Peyer's patch (tissue), 4 donors: Measurements from ENCODE around the gene CARNS1. TPM values are rescaled to one million over a fixed set of nuclear protein-coding genes. Genes with fewer than 3 reads are reported as not detected.
A peak's percentile ranks its signal among the peaks of the same experiment; 100 is the strongest.

Experiments
- DNase-seq, 3 donors: peaks; one replicate each; pipeline ENCODE4 v3.0.0-alpha.2; 2017 to 2019
- H3K27ac ChIP-seq, 4 donors: fragments of 200-600 bp; sonication (generic); one replicate each; pipeline ENCODE4 v1.5.1; 2016 to 2019
- H3K27me3 ChIP-seq, 2 donors: fragments of 200-600 bp; sonication (generic); one replicate each; pipeline ENCODE4 v1.5.1; 2019
- H3K36me3 ChIP-seq, 3 donors: fragments of 200-600 bp; sonication (generic); one replicate each; pipeline ENCODE4 v1.5.1; 2016 to 2019
- H3K4me1 ChIP-seq, 4 donors: fragments of 200-600 bp; sonication (generic); one replicate each; pipeline ENCODE4 v1.5.1; 2016 to 2019
- H3K4me3 ChIP-seq, 4 donors: fragments of 200-600 bp; sonication (generic); 1 replicate in 3 of 4; 2 replicates in 1 of 4; pipeline ENCODE4 v1.5.1; 2016 to 2019; ENCODE audit warnings: mild to moderate bottlenecking in 1 of 4
- H3K9me3 ChIP-seq, 4 donors: fragments of 200-600 bp; sonication (generic); one replicate each; pipeline ENCODE4 v1.5.1; 2016 to 2019; ENCODE audit warnings: mild to moderate bottlenecking in 1 of 4
- POLR2A ChIP-seq, 2 donors: fragments of 450-650 bp; IDR thresholded peaks; one replicate each; pipeline ENCODE4 v1.5.1; 2017; ENCODE audit warnings: antibody characterized with exemption in 2 of 2, mild to moderate bottlenecking in 2 of 2, moderate library complexity in 2 of 2
- small RNA-seq, 2 donors: library from RNA; depleted of rRNA; stranded (forward); fragments of <200 nt; gene quantifications; one replicate each; pipeline ENCODE3, GENCODE V24; 2016
- total RNA-seq, 4 donors: library from RNA; depleted of rRNA; stranded (reverse); fragments of >200 nt; gene quantifications; one replicate each; pipeline ENCODE4 v1.1.0, GENCODE V29; 2016
- TF ChIP-seq, protein P1 (sequence below), 6 experiments: fragments of 450-650 bp in 4 of 6; fragments of 200-600 bp in 2 of 6; sonication (generic) in 1 of 6; IDR thresholded peaks; one replicate each; pipeline ENCODE4 v1.5.1; 2017 to 2019; ENCODE audit warnings: antibody characterized with exemption in 6 of 6, mild to moderate bottlenecking in 3 of 6, moderate library complexity in 1 of 6

The CARNS1 gene
- total RNA-seq, 4 donors from 2014 or later, result 0.54 to 1.2 (median 0.83) TPM; not detected in 1

- peak; percentile 93 to 96 (median 95) for DNase-seq
- no peaks in the 10 kb centered on the region for H3K27me3 ChIP-seq
- H3K4me3 ChIP-seq, result peak within 1 kb of the TSS; percentile 64 to 98 (median 92)
- no peaks in the 10 kb centered on the region for H3K9me3 ChIP-seq
- H3K4me1 ChIP-seq, result peaks cover 0 to 30% (median 11%) of the 10 kb centered on the region in 4 donors
- H3K36me3 ChIP-seq, result no peaks in the 10 kb centered on the region
- H3K27ac ChIP-seq, result peak within 1 kb of the TSS; percentile 82 to 95 (median 88)
- TF ChIP-seq, protein P1, sequence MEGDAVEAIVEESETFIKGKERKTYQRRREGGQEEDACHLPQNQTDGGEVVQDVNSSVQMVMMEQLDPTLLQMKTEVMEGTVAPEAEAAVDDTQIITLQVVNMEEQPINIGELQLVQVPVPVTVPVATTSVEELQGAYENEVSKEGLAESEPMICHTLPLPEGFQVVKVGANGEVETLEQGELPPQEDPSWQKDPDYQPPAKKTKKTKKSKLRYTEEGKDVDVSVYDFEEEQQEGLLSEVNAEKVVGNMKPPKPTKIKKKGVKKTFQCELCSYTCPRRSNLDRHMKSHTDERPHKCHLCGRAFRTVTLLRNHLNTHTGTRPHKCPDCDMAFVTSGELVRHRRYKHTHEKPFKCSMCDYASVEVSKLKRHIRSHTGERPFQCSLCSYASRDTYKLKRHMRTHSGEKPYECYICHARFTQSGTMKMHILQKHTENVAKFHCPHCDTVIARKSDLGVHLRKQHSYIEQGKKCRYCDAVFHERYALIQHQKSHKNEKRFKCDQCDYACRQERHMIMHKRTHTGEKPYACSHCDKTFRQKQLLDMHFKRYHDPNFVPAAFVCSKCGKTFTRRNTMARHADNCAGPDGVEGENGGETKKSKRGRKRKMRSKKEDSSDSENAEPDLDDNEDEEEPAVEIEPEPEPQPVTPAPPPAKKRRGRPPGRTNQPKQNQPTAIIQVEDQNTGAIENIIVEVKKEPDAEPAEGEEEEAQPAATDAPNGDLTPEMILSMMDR (IDR thresholded peaks at IDR 0.05), result peak; percentile 50 to 69 (median 60)
- peak; percentile 73 to 78 for TF ChIP-seq POLR2A (IDR thresholded peaks at IDR 0.05)
These were observed 53.5 kb downstream of the CARNS1 start, which contains the start of gene TMEM134 for GRCh38 chr11:67468759-67469507. TSS of gene TMEM134 (minus strand) at chr11:67469251. CDS start at chr11:67469192, 59 bp downstream.

GRCh38 chr11:67469508-67469811 is 54.0 kb downstream of the CARNS1 start:
- TF ChIP-seq, protein P1 (IDR thresholded peaks at IDR 0.05), result no peak
- no peak for TF ChIP-seq POLR2A (IDR thresholded peaks at IDR 0.05)
- DNase-seq, result no peak
- Histone ChIP-seq H3K27ac (peak overlapping the region; percentile 82 to 95 (median 88)), H3K9me3 (no peaks in the 10 kb centered on the region), H3K4me3 (peak overlapping the region; percentile 64 to 98 (median 92)), H3K4me1 (peaks cover 0 to 25% (median 6%) of the 10 kb centered on the region in 4 donors), H3K27me3 (no peaks in the 10 kb centered on the region), H3K36me3 (no peaks in the 10 kb centered on the region)

GRCh38 chr11:67470337-67471002 is 55.0 kb downstream of the CARNS1 start:
- TF ChIP-seq, protein P1 (IDR thresholded peaks at IDR 0.05), result no peak
- TF ChIP-seq POLR2A (IDR thresholded peaks at IDR 0.05), result no peak
- Histone ChIP-seq H3K4me1 (peaks cover 0 to 23% (median 3%) of the 10 kb centered on the region in 4 donors), H3K27ac (no peak overlapping the region), H3K4me3 (no peak overlapping the region), H3K9me3 (no peaks in the 10 kb centered on the region), H3K36me3 (no peaks in the 10 kb centered on the region), H3K27me3 (no peaks in the 10 kb centered on the region)
- no peak for DNase-seq

GRCh38 chr11:67472882-67473281 is 57.4 kb downstream of the CARNS1 start:
- Histone ChIP-seq H3K27ac (no peak overlapping the region), H3K4me3 (no peak overlapping the region), H3K36me3 (no peaks in the 10 kb centered on the region), H3K4me1 (peaks cover 0 to 12% (median 3%) of the 10 kb centered on the region in 4 donors), H3K9me3 (no peaks in the 10 kb centered on the region), H3K27me3 (no peaks in the 10 kb centered on the region)
- DNase-seq, result no peak
- TF ChIP-seq POLR2A (IDR thresholded peaks at IDR 0.05), result no peak
- TF ChIP-seq, protein P1 (IDR thresholded peaks at IDR 0.05), result no peak

Small RNA genes within 50 kb of the gene (small RNA-seq; reads per million reads assigned to genes)
- 0 reads per million in 2 donors for gene RNU6-1238P

Other genes with a start within 250 kb of the CARNS1 start
- gene GRK2, start 149.2 kb upstream of the CARNS1 start, total RNA-seq, result 100 to 1,000 TPM; 103 to 276 (median 163) TPM
- 10 to 100 TPM; 25.4 to 97.4 (median 41.5) TPM for gene ANKRD13D, start 126.4 kb upstream of the CARNS1 start, total RNA-seq
- gene SSH3, start 112.1 kb upstream of the CARNS1 start, total RNA-seq, result 100 to 1,000 TPM in 2 of 4 donors, 10 to 100 TPM in 2; 55.9 to 128 (median 99.9) TPM
- gene POLD4, start 62.1 kb upstream of the CARNS1 start, total RNA-seq, result 100 to 1,000 TPM in 3 of 4 donors, 10 to 100 TPM in 1; 74.3 to 329 (median 272) TPM
- 10 to 100 TPM in 2 of 4 donors, 1 to 10 TPM in 2; 1.2 to 14.9 (median 7.5) TPM for gene CLCF1, start 42.1 kb upstream of the CARNS1 start, total RNA-seq
- 10 to 100 TPM; 37.0 to 73.4 (median 61.6) TPM for gene RAD9A, start 23.7 kb upstream of the CARNS1 start, total RNA-seq
- 100 to 1,000 TPM; 156 to 213 (median 177) TPM for gene PPP1CA, start 13.8 kb upstream of the CARNS1 start, total RNA-seq
- gene TBC1D10C, start 11.6 kb upstream of the CARNS1 start, total RNA-seq, result 10 to 100 TPM in 2 of 4 donors, 1 to 10 TPM in 2; 5.6 to 53.6 (median 9.3) TPM
- gene RPS6KB2, start 12.8 kb downstream of the CARNS1 start, total RNA-seq, result 10 to 100 TPM; 58.0 to 88.3 (median 63.5) TPM
- gene PTPRCAP, start 22.0 kb downstream of the CARNS1 start, total RNA-seq, result 10 to 100 TPM; 17.3 to 56.9 (median 21.7) TPM
- 100 to 1,000 TPM in 3 of 4 donors, 10 to 100 TPM in 1; 68.5 to 161 (median 138) TPM for gene CORO1B, start 27.8 kb downstream of the CARNS1 start, total RNA-seq
- not detected for gene GPR152, start 37.1 kb downstream of the CARNS1 start, total RNA-seq
- gene CABP4, start 39.7 kb downstream of the CARNS1 start, total RNA-seq, result 1 to 10 TPM in 1 of 4 donors, under 1 TPM in 2, not detected in 1; 0.85 to 3.3 (median 0.94) TPM
- gene TMEM134, start 53.6 kb downstream of the CARNS1 start, total RNA-seq, result 100 to 1,000 TPM in 1 of 4 donors, 10 to 100 TPM in 3; 80.0 to 126 (median 86.1) TPM
- gene AIP, start 67.3 kb downstream of the CARNS1 start, total RNA-seq, result 10 to 100 TPM; 39.9 to 75.9 (median 58.4) TPM
- gene PITPNM1, start 89.7 kb downstream of the CARNS1 start, total RNA-seq, result 100 to 1,000 TPM in 3 of 4 donors, 10 to 100 TPM in 1; 94.4 to 126 (median 109) TPM
- gene CDK2AP2, start 92.5 kb downstream of the CARNS1 start, total RNA-seq, result 10 to 100 TPM; 60.4 to 97.7 (median 77.2) TPM
- gene CABP2, start 107.8 kb downstream of the CARNS1 start, total RNA-seq, result not detected
- gene GSTP1, start 168.1 kb downstream of the CARNS1 start, total RNA-seq, result 100 to 1,000 TPM; 237 to 451 (median 419) TPM
- 100 to 1,000 TPM; 297 to 532 (median 329) TPM for gene NDUFV1, start 191.3 kb downstream of the CARNS1 start, total RNA-seq
- 10 to 100 TPM in 3 of 4 donors, 1 to 10 TPM in 1; 5.0 to 64.1 (median 45.4) TPM for gene NUDT8, start 214.3 kb downstream of the CARNS1 start, total RNA-seq
- 10 to 100 TPM in 3 of 4 donors, not detected in 1; 16.9 to 82.5 (median 64.1) TPM for gene TBX10, start 224.1 kb downstream of the CARNS1 start, total RNA-seq
- 100 to 1,000 TPM in 2 of 4 donors, 10 to 100 TPM in 2; 12.4 to 176 (median 105) TPM for gene ACY3, start 235.1 kb downstream of the CARNS1 start, total RNA-seq